ENCODE results near the gene BLOC1S5. TPM values are rescaled to one million over a fixed set of nuclear protein-coding genes. Genes with fewer than 3 reads are reported as not detected.
A peak's percentile ranks its signal among the peaks of the same experiment; 100 is the strongest.

Gene BLOC1S5
- total RNA-seq, 1 experiment from 2014 or later = 13.4 TPM

GRCh38 chr6:7975764-7976146 lies 88.4 kb downstream of the BLOC1S5 start:
- Histone ChIP-seq H3K27ac (no peak overlapping the region), H3K4me3 (no peak overlapping the region)
- DNase-seq = no peak

GRCh38 chr6:7974938-7975763 lies 89.0 kb downstream of the BLOC1S5 start:
- H3K27me3 ChIP-seq = no peaks in the 10 kb centered on the region
- H3K36me3 ChIP-seq = no peaks in the 10 kb centered on the region
- no peaks in the 10 kb centered on the region for H3K9me3 ChIP-seq (replicated peaks)
- no peak overlapping the region for H3K27ac ChIP-seq
- DNase-seq = peak; percentile 46 to 57
- no peaks in the 10 kb centered on the region; the same call in 1 of the 2 replicates for H3K4me1 ChIP-seq
- H3K4me3 ChIP-seq = no peak overlapping the region

More at GRCh38 chr6:7975764-7976146, 88.4 kb downstream of the BLOC1S5 start:
- Histone ChIP-seq H3K27me3 (no peaks in the 10 kb centered on the region), H3K9me3 (replicated peaks) (no peaks in the 10 kb centered on the region), H3K36me3 (no peaks in the 10 kb centered on the region), H3K4me1 (no peaks in the 10 kb centered on the region; the same call in 1 of the 2 replicates)

- Histone ChIP-seq H3K27me3 (no peaks in the 10 kb centered on the region), H3K27ac (no peak overlapping the region)
Observed at GRCh38 chr6:7974565-7974937, 89.6 kb downstream of the BLOC1S5 start.

GRCh38 chr6:7973584-7973983 lies 90.6 kb downstream of the BLOC1S5 start:
- H3K4me3 ChIP-seq = no peak overlapping the region
- no peak overlapping the region for H3K27ac ChIP-seq
- no peak for DNase-seq
- H3K9me3 ChIP-seq (replicated peaks) = no peaks in the 10 kb centered on the region
- H3K4me1 ChIP-seq = no peaks in the 10 kb centered on the region; the same call in 1 of the 2 replicates
- no peaks in the 10 kb centered on the region for H3K27me3 ChIP-seq
- no peaks in the 10 kb centered on the region for H3K36me3 ChIP-seq

More at GRCh38 chr6:7974565-7974937, 89.6 kb downstream of the BLOC1S5 start:
- DNase-seq = no peak
- Histone ChIP-seq H3K4me1 (no peaks in the 10 kb centered on the region; the same call in 1 of the 2 replicates), H3K4me3 (no peak overlapping the region), H3K9me3 (replicated peaks) (no peaks in the 10 kb centered on the region), H3K36me3 (no peaks in the 10 kb centered on the region)

- no peak overlapping the region for H3K27ac ChIP-seq
- no peak overlapping the region for H3K4me3 ChIP-seq
- H3K36me3 ChIP-seq = no peaks in the 10 kb centered on the region
- no peaks in the 10 kb centered on the region for H3K27me3 ChIP-seq
- H3K9me3 ChIP-seq (replicated peaks) = no peaks in the 10 kb centered on the region
- DNase-seq = no peak
- no peaks in the 10 kb centered on the region; the same call in 1 of the 2 replicates for H3K4me1 ChIP-seq
Observed at GRCh38 chr6:7971499-7971898, 92.7 kb downstream of the BLOC1S5 start.

GRCh38 chr6:7970616-7971015 lies 93.6 kb downstream of the BLOC1S5 start:
- H3K36me3 ChIP-seq = no peaks in the 10 kb centered on the region
- H3K9me3 ChIP-seq (replicated peaks) = no peaks in the 10 kb centered on the region
- no peak overlapping the region for H3K27ac ChIP-seq
- DNase-seq = no peak
- H3K4me3 ChIP-seq = no peak overlapping the region
- H3K27me3 ChIP-seq = no peaks in the 10 kb centered on the region
- no peaks in the 10 kb centered on the region; the same call in 1 of the 2 replicates for H3K4me1 ChIP-seq

Other genes starting within 250 kb of the BLOC1S5 start
- gene TXNDC5, start 153.6 kb downstream of the BLOC1S5 start, total RNA-seq (2014; rRNA removed; shearing (Covaris generic)) = 128 and 134 TPM in 2 replicates
- 64.3 and 72.5 TPM in 2 replicates for gene EEF1E1, start 38.2 kb upstream of the BLOC1S5 start, total RNA-seq (2014; rRNA removed; shearing (Covaris generic))

Data from SJCRH30 (cell line).